ENCODE results near the gene PGM5.

GRCh38 chr9:68536876-68537615 lies 180.6 kb downstream of the PGM5 start:
- no peak for TF ChIP-seq EZH2 (optimal IDR thresholded peaks at IDR 0.05; ENCODE audit: low read depth, low read length)
- no peak for TF ChIP-seq CTCF (IDR thresholded peaks at IDR 0.05; ENCODE audit: low read length)
- no peak for TF ChIP-seq EZH2phosphoT487 (IDR thresholded peaks at IDR 0.05; ENCODE audit: low read length)

Measured in MM.1S (cell line).